Glomerular visceral epithelial cell (primary cell): ENCODE results near the gene PPP1R3C.

Experiments
- DNase-seq: peaks from one replicate; pipeline ENCODE4 v3.0.0-alpha.2; 2016; ENCODE audit errors: extremely low spot score

Gene PPP1R3C

DNA sequence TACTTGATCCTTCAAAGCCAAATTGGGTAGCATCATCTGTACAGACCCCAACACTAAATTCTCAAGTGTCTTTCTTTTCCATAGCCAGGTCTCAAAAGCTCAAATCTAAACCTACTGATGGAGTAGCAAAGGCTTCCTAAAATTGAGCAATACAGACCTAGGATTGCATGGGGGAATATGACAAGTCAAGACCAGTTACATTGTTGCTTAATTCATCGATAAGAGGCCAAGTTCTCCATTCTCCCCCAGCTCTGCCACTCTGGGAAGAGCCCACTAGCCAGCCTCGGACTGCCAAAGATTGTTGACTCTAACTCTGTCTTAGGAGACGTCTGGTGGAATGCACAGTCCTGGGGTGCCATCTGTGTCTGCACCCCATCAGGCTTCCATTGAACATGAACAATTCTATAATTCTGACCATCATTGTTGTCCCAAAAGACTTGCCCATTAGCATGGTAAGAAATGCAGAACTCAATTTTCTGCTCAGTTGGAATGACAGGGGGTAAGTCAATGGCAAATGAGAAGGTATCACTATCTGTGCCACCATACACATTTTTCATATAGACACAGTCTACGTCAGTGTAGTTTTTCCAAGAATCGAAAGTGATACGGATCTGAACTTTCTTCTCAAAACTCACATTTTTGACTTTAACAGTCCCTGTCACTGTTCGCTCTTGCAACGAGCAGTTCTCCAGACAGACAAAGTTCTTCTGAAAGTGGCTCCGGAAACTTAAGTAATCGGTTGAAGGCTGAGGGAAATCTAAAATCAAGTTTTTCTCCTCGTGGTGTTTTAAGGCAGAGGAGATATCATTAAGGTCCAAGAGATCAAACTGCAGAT, 2.9 kb downstream of the PPP1R3C start:
- no peak for DNase-seq

DNA sequence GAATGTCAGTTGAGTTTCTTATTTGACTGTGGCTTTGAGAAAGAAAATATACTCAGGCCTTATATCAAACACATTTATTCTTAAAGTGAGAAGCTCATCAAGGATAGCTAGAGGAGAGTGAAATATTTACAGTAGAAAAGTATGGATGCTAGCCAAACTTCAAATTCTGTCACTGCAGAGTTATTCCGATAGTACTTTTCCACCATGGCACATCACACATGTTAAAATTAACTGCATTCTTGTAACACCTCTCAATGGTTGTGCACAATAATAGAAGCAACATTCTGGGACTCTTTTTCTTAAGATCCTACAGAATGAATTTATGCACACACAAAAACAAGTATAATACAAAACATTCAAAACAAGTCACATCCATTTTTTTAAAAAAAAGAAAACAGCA, 4.5 kb downstream of the PPP1R3C start:
- no peak for DNase-seq

DNA sequence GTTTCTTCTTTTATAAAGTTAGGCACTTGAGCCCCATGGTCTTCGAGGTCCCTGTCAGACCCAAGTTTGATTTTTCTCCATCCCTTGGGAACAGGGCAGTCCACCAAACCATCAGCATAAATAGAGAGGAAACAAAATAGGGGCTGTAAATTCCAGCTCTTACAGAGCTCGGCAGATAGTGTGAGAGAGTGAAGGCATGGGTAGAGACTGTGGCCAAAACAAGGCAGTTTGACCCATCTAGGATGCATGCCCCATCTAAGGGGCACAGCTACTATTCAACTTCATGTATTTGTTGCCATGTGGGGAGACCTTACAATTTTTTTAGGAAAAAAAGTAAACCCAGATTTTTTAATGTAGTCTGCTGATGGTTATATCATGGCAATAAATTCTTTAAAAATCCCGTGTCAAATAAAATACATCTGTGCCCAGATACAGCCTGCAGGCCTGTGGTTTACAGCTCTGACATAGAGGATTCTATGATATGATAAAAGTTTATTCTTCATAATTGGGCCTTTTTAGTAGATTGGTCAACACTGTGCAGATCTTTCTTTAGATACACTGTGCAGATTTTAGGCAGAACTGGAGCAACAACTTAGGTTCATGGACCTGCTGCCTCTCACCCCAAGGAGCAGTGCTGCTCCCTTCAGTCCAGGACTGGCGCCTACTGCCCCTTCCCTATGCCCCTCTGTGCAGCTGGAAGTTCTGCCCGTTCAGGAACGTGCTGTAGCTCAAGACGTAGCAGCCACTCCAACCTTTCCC, 5.3 kb downstream of the PPP1R3C start:
- no peak for DNase-seq

DNA sequence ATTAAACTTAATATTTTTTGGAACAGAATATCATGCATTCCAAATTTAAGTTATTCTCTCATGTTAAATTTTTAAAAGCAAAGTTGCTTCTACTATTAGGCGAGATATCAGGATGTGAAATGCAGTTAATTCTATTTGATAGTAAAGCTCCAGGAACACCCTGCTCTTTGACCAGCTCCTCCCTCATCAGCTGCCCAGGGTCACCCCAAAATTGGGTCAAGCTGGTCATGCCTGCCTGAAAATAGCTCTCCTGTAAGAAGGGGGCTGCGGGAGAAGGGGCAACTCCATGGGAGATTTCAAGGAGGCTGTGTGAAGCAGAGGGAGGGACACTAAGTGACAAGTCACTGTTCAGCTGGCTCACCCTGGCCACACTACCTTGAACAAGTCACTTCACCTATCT, 5.9 kb downstream of the PPP1R3C start:
- DNase-seq, result no peak

DNA sequence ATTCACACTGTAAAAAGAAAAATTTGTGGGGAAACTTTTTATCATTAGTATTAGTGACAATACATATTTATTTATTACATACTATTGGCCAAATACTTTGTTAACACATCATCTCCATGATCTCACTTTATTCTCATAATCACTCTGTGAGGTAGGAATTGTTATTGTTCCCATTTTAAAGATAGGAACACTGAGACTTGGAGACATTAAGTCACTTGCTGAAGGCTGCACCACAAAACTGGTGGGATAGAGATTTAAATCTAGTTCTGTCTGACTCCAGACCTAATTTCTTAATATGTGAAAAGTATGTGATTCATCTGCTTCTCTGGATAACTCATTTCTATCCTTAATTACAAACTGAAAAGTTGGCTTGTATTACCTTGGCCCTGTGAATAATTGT, 8.2 kb downstream of the PPP1R3C start:
- no peak for DNase-seq

DNA sequence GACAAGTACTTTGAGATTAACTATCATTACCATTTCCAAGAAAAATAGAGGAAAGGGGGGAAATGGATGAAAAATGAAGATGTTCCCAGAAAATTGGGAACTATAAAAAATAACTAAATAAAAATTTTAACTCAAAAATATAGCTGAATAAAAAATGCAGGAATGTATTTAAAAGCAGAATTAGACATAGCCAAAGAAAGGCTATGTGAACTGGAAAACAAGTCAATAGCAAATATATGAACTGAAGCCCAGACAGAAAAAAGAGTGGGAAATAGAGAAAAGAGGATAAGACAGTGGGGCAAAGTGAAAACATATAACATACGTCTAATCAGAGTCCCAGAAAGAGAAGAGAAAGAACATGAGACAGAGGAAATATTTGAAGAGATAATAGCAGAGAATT, 10.3 kb downstream of the PPP1R3C start:
- no peak for DNase-seq

DNA sequence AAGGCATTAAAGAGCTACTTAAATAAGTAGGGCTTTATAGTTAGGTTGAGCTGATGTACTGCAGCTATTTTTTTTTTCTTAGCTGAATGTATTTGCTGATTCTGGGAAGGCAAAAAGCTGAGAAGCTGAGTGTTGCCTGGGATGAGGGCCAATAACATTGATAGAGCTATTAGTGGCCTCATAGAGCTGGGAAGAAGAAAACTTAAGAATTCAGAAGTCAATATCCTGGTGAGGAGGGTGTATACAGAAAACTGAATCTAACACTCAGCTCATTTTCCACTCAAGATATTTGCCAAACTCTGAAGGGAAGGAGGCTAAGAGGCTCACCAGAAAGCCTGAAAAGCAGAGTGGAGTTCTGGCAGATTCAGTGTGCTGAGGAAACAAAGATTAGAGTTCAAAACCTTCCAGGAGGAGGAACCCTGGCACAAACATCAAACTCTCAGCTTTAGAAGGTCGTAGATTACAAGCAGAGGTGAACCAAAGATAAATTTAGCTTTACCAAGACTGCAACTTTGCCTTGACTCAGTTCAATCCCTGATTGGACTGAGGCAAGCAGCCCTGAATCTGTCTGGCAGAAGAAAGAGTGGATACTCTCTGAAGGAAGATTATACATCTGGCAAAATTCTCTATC, 11.3 kb downstream of the PPP1R3C start:
- DNase-seq, result no peak

DNA sequence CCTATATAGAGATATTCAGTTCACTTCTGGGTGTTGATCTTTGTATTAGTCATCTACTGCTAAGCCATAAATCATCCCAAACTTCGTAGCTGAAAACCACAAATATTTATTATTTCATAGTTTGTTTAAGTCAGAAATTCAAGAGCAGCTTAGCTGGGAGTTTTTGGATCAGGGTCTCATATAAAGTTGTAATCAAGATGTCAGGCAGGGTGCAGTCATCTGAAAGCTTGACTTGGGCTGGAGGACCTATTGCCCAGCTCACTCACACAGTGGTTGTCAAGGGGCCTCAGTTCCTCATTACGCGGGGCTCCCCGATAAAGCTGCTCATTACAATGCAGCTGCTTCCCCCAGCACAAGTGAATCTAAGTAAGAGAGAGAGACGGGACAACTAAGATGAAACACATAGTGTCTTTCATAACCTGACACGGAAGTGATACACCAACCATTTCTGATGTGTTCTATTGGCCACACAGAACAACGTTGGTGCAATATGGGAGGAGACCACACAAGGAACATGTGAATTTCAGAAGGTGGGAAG, 15.7 kb downstream of the PPP1R3C start:
- peak; percentile 57 for DNase-seq

DNA sequence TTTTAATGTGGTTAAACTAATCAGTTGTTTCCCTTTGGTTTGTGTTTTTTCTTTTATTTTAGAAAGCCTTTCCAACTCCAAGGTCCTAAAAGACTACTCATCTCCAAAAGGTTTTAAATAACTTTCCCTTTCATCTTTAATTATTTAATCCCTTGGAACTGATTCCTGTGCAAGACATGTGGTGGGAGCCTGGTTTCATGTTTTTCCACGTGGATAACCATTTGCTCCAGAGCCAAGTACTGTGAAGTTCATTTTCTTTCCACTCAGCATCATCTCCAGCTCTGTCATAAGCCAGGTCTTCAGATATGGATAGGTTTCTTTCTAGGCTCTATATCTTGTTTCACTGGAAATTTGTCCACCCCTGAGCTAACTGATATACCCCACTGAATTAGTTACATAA, 16.7 kb downstream of the PPP1R3C start:
- DNase-seq, result peak; percentile 34

DNA sequence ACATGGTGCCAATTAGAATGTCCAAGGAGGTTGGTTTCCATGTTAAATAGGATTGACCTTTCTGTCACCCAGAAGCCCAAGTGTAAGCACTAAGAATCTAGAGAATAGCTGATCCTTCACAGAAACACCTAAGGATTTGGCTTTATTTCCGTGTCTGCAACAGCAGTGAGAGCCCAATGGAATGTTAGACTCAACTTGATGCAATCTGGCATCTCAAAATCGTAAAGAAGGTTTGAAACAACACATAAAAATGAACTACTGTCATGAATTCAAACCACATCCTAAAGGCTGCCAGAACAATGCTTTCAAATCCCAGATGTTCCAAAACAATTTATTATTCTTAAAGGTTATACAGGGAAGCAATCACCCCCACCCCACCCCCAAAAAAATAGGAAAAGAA, 18.6 kb downstream of the PPP1R3C start:
- DNase-seq, result peak; percentile 33

DNA sequence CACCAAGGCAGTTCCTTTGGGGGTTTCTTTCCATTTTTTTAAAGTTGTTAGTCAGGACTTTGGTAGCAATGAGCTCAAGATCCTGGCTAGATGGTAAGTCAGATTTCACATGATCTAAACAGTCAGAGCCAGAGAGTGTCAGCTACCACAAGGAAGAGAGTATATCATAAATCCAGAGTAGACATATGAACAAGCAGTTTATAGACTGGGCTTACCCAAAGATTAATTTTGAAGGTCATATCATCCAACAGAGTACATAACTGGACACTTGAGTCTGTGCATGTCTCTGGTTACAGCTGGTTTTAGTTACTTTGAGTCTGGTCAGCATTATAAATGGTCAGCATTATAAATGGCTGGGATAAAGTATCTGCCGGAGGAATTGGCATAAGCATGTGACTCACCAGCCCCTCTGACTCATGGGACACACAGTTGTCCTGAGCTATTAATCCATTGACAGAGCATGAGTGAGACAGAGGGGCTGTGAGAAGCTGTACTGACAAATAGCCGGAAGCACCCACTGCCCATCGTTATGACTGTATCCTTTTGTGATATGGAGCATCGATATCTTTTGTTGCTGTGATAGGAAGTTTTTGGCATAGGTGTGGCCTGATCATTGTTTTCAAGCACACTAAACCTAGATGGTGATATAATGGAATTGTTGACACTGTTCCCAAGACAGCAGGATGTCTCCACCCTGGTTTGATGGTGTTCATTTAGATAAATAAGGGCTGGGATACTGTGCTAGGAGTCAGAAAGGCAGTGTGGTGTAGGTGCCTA, 19.3 kb downstream of the PPP1R3C start:
- peak; percentile 85 for DNase-seq

DNA sequence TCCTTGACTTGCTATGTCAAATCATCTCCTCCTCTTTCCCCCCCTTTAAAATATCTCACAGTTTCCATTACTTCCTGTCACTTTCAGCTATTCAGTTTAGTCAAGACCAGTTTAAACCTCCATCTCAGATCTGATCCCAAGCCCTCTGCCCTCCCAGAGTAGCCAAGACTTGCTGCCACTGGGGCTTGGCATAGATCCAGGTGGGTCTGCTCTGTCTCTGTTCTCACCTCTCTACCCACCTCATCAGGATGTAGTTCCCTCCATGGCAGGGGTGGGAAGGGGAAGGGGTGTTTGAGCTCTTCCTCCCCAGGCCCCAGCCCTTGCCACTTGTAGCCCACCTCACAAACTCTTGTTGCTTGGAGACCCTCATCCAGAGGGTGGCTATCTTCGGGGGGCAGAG, 22.0 kb downstream of the PPP1R3C start:
- no peak for DNase-seq

DNA sequence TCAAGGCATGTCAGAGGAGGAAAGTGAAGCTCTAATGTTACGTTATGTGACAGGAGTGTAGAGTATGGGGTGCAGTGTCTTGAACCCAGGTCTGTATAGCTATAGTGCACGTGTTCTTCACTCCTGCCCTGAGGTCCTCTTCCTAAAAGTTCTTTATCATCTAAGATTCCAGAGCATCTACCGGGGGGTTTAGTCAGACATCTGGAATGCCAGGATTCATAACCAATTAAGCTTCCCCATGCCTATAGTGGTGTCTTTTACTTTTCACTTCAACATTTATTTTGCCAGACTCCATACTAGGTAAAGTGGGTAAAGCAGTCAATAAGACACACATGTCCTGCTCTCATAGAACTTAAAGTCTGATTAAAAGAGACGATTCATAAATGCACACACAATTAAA, 22.4 kb downstream of the PPP1R3C start:
- DNase-seq, result no peak

DNA sequence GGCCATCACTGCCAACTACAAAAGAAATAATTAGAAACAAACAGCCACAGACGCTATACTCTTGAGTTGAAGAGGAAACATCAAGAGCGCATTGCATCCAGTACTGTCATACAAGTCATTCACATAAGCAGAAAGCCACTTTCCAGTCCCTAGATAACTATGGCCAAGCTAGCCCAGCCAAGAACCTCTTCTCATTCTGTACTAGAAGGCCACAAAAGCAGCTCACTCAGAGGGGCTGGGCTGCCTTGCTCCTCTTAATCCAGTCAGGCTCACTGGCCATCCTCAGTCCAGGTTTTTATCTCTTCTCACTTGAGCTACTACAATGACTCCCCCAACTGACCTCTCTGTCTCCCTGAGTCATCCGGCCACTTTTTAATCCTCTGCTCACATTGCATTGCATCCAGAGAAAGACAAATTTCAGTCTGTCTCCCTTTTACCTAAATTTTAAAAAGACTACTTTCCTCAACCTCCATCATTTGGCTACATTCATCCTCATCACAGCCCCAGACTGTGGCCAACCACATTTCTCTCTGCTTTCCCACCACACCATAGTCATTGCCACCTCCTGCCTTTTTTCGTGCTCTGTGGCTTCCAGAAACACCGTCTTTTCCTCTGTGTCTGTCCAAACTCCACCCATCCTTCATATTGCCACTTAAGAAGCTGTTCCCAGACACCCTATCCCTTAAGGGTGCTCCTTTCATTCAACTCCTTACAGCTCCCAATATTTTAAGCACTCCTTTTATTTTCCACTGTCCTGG, 25.0 kb downstream of the PPP1R3C start:
- peak; percentile 47 for DNase-seq

DNA sequence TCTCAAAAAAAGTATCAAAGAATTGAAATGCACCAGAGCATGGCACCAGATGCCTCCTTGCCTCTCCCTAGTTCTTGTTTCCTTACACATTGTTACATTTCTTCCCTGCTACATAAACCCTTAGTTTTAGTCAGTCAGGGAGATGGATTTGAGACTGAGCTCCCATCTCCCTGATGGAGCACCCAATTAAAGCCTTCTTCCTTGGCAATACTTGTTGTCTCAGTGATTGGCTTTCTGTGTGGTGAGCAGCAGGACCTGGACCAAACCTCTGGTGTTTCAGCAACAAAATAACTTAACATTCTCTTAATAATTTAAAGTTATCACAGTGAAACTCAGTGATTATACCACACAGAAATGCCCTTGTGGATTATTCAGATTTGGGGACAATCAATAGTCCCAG, 26.9 kb downstream of the PPP1R3C start:
- DNase-seq, result no peak

DNA sequence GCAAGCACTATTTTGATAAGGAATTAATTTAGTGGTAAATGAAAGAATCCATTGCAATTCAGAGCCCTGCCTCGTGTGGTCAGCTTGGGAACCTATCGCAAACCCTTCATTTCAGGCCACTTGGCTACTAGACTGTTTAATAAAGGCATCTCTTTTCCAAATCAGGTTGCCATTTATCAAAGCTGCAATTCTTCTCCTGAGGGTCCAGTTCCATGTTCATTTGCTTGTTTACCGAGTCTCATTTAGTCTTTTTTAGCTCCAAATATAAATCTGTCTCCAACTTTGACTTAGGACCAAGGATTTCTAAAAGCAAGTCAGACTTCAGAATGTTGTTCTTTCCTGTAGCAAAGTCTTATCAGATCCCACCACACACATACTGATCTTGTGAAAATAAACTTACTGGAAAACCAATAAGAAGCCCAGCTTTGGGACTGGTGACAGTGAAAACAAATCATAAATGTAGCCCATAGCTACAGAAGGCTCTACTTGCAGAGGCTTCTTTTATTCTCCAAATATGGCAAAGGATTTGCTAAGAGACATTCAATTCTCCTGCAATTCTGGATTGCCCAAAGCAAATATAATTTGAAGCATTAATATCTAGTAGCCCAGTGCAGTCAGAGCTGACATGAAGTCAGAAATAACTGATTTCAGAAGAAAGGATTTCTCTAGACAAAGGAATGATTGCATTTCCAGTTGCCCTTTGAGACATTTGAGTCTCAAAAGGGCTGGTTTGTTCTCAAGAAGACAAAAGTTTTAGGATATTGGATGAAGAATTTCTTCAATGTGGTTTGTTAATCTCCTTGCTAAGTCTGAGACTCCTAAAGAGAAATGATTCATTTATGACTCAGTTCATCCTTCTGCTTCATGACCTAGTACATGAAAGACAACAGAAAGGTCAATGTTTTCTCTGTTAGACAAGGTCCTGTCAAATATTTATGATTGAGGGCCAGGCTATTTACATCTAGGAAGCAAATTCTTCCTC, 28.0 kb downstream of the PPP1R3C start:
- no peak for DNase-seq

DNA sequence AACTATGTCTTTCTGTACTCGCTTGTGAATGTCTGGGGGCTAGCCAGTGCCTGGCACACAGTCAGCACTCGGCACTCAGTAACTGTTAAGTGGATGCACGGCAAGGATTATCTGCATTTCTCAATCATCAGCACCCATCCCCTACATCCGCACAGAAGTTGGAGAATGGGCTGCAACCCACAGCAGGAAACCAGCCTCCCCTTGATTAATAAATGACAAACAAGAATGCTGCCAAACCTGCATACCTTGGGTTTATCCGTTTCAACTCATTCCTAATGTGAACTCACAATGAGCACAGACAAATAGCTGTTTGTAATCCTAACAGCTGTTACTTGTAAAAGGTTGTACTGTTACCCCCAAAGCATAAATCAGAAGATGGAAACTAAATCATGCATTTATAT, 28.9 kb downstream of the PPP1R3C start:
- peak; percentile 74 for DNase-seq

DNA sequence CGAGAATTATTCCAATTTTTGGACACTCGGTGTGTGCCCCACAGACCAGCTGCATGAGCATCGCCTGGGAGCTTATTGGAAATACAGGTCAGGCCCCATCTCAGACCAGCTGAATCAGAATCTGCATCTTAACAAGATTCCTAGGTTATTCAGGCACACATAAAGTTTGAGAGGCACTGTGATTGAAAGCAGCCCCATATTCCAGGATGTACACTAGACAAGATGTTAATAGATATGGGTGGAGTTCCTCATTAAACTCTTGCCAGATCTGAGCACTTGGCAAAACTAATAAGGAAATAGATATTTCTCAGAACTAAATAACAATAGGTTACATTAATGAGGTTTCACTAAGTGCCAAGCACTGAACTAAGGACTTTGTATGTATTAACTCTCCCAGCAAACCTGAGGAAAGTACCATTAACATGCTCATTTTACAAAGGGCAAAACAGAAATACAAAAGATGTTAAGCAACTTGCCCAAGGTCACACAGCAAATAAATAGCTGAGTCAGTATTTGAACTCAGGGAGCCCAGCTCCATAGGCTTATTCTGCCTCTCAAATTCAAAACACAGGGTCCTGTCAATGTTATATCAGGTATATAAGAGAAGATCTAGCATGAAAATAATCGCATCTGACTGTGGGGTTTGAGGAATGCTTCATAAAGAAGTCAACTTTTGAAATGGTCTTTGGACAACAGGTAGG, 29.9 kb downstream of the PPP1R3C start:
- DNase-seq, result no peak

DNA sequence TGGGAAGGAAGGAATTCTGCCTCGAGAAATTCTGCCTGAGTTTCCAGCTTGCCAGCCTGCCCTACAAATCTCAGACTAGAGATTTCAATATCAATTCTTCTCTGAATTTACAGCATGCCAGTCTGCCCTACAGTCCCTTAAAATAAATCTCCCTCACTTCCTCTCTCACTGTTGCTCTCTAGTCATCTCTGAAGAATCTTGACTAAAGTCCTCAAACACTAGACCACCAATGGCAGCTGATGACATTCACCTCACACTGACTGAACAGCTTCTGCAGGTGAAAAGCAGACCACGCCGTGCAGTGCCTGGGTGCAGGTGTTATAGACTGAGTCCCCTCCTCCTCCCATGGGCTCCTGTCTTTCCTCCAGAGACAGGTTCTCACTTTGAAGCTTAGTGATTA, 30.4 kb downstream of the PPP1R3C start:
- no peak for DNase-seq
